HepG2 (cell line): Measurements from ENCODE around the gene DAO. TPM values are rescaled to one million over a fixed set of nuclear protein-coding genes. Genes with fewer than 3 reads are reported as not detected.
A peak's percentile ranks its signal among the peaks of the same experiment; 100 is the strongest.

ENCODE experiments used
- ETS1 ChIP-seq: sonication (generic); formaldehyde crosslinking; IDR thresholded peaks from 2 replicates; pipeline ENCODE4 v1.4.0; 2020; ENCODE audit warnings: missing genetic modification reagents
- HDAC1 ChIP-seq: sonication (generic); formaldehyde crosslinking; IDR thresholded peaks from 2 replicates; pipeline ENCODE4 v1.5.1; 2020; ENCODE audit warnings: mild to moderate bottlenecking, missing genetic modification reagents
- HOXA3 ChIP-seq: sonication (generic); formaldehyde crosslinking; IDR thresholded peaks from 2 replicates; pipeline ENCODE4 v1.5.0; 2020; ENCODE audit warnings: missing genetic modification reagents
- KDM3A ChIP-seq: IDR thresholded peaks from 2 replicates; pipeline ENCODE4 v1.6.1; 2018; ENCODE audit warnings: low read depth, missing compliant biosample characterization
- MAFK ChIP-seq, 2 experiments: IDR thresholded peaks in 1 of 2; conservative IDR thresholded peaks in 1 of 2; 2 replicates each; pipeline ENCODE4 v1.6.1; 2011; ENCODE audit warnings: improper control_type of control experiment in 2 of 2, low read length in 2 of 2
- PAXIP1 ChIP-seq: sonication (generic); formaldehyde crosslinking; conservative IDR thresholded peaks from 2 replicates; pipeline ENCODE4 v1.4.0; 2020; ENCODE audit warnings: mild to moderate bottlenecking, missing genetic modification reagents, moderate library complexity
- PBX2 ChIP-seq: IDR thresholded peaks from 2 replicates; pipeline ENCODE4 v1.6.1; 2016; ENCODE audit warnings: control low read depth
- PHF21A ChIP-seq: sonication (generic); formaldehyde crosslinking; IDR thresholded peaks from 2 replicates; pipeline ENCODE4 v1.5.0; 2020; ENCODE audit warnings: mild to moderate bottlenecking, missing genetic modification reagents
- POLR2AphosphoS5 ChIP-seq: IDR thresholded peaks from 2 replicates; pipeline ENCODE4 v1.6.1; 2012; ENCODE audit warnings: low read depth, low read length
- SAFB2 ChIP-seq: sonication (generic); formaldehyde crosslinking; IDR thresholded peaks from 2 replicates; pipeline ENCODE4 v1.5.1; 2020; ENCODE audit warnings: missing genetic modification reagents, low read depth, mild to moderate bottlenecking, borderline replicate concordance
- SP140L ChIP-seq: sonication (generic); formaldehyde crosslinking; IDR thresholded peaks from 2 replicates; pipeline ENCODE4 v1.4.0; 2020; ENCODE audit warnings: missing genetic modification reagents, borderline replicate concordance
- TBX2 ChIP-seq: sonication (generic); formaldehyde crosslinking; IDR thresholded peaks from 2 replicates; pipeline ENCODE4 v1.5.0; 2020; ENCODE audit warnings: missing genetic modification reagents, mild to moderate bottlenecking, borderline replicate concordance
- ZBTB26 ChIP-seq: IDR thresholded peaks from 2 replicates; pipeline ENCODE4 v1.6.1; 2016; ENCODE audit warnings: missing compliant biosample characterization, missing genetic modification reagents, borderline replicate concordance
- ZNF256 ChIP-seq: sonication (generic); formaldehyde crosslinking; conservative IDR thresholded peaks from 2 replicates; pipeline ENCODE4 v1.4.0; 2020; ENCODE audit warnings: missing genetic modification reagents
- ZNF362 ChIP-seq: sonication (generic); formaldehyde crosslinking; IDR thresholded peaks from 2 replicates; pipeline ENCODE4 v1.4.0; 2020; ENCODE audit warnings: missing genetic modification reagents, mild to moderate bottlenecking, borderline replicate concordance
- ZNF605 ChIP-seq: sonication (generic); formaldehyde crosslinking; IDR thresholded peaks from 2 replicates; pipeline ENCODE4 v1.8.0; 2022; ENCODE audit warnings: mild to moderate bottlenecking, missing genetic modification reagents
- ZNF773 ChIP-seq: sonication (generic); formaldehyde crosslinking; IDR thresholded peaks from 2 replicates; pipeline ENCODE4 v1.4.0; 2020; ENCODE audit warnings: missing genetic modification reagents, borderline replicate concordance
- ZNF775 ChIP-seq: sonication (generic); formaldehyde crosslinking; IDR thresholded peaks from 2 replicates; pipeline ENCODE4 v1.4.0; 2020; ENCODE audit warnings: missing genetic modification reagents, mild to moderate bottlenecking, moderate library complexity, borderline replicate concordance
- polyA plus RNA-seq, 8 experiments: library from polyadenylated mRNA; depleted of rRNA in 3 of 8; stranded (reverse) in 7 of 8; unstranded in 1 of 8; fragments of >200 nt; fragmentation: Illumina TruSeq in 4 of 8; extraction: Trizol in 4 of 8; gene quantifications; 2 replicates each; pipeline versions ENCODE4 v1.2.1 to v1.2.3, GENCODE V29; 2011 to 2016; ENCODE audit warnings: low read depth in 4 of 8, missing spikeins in 1 of 8, mixed read lengths in 1 of 8; ENCODE audit not compliant: insufficient read depth in 1 of 8
- total RNA-seq, 5 experiments: library from RNA; depleted of rRNA; stranded (reverse); fragments of >200 nt; fragmentation: Illumina TruSeq; extraction: Trizol; gene quantifications; 2 replicates each; pipeline ENCODE4 v1.2.3, GENCODE V29; 2016; ENCODE audit warnings: low read depth in 1 of 5
- TF ChIP-seq, protein P1 (sequence below): sonication (generic); formaldehyde crosslinking; IDR thresholded peaks from 2 replicates; pipeline ENCODE4 v1.4.0; 2020; ENCODE audit warnings: missing genetic modification reagents

The DAO gene
- total and polyA plus RNA-seq, 2 of the 13 experiments (the other 11 are each of a cell fraction or from before 2014, with no cell fraction given), result 0.34 to 0.82 TPM

DNA sequence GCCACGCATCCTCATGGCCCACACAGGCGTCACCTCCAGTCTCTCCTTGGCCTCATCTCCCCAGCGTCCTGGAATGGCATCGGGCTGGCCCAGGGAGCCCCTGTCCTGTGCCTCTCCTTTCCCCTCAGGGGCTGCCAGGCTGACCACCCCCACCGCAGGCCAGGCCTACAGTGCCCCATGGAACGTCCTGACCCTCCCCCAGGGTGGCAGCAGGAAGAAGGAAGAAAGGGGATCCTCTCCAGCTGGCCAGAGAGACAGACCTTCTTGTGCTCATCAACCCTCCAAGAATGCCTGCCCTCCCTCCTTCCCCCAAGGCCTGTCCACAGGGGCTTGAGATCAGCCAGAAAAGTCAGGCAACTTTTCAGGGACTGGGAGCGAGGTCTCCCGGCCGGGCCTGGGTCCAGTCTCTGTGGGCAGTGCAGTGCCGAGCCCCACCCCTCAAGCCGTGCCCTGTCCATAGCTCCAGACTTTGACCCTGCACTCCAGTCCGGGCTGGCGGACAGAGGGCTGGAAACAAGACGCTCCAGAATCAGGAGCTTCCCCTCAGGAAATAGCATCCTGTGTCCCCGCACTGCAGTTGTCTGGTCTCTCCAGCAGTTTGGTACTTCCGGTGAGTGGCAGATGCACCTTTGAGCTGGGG lies at the start of gene DAO (continued):
- TF ChIP-seq ETS1 (CRISPR knock-in tag), result no peak
- TF ChIP-seq HOXA3 (CRISPR knock-in tag), result peak; percentile 51; the same call in 1 of the 2 replicates
- TF ChIP-seq MAFK (conservative IDR thresholded peaks at IDR 0.05 in 1 of 2, IDR thresholded peaks at IDR 0.05 in 1 of 2; ENCODE audit: low read length in 2 of 2), result no peak
- no peak for TF ChIP-seq SAFB2 (CRISPR knock-in tag)
- TF ChIP-seq ZNF256, result no peak
- TF ChIP-seq TBX2 (CRISPR knock-in tag), result peak; percentile 72; the same call in 1 of the 2 replicates
- TF ChIP-seq ZBTB26 (CRISPR knock-in tag), result peak; percentile 89
- no peak for TF ChIP-seq KDM3A (CRISPR knock-in tag)
- peak; percentile 82 for TF ChIP-seq PHF21A (CRISPR knock-in tag)
- TF ChIP-seq POLR2AphosphoS5, result peak; percentile 36; the same call in 1 of the 2 replicates
- peak; percentile 61 for TF ChIP-seq HDAC1 (CRISPR knock-in tag)
- no peak for TF ChIP-seq ZNF773
- TF ChIP-seq, protein P1, sequence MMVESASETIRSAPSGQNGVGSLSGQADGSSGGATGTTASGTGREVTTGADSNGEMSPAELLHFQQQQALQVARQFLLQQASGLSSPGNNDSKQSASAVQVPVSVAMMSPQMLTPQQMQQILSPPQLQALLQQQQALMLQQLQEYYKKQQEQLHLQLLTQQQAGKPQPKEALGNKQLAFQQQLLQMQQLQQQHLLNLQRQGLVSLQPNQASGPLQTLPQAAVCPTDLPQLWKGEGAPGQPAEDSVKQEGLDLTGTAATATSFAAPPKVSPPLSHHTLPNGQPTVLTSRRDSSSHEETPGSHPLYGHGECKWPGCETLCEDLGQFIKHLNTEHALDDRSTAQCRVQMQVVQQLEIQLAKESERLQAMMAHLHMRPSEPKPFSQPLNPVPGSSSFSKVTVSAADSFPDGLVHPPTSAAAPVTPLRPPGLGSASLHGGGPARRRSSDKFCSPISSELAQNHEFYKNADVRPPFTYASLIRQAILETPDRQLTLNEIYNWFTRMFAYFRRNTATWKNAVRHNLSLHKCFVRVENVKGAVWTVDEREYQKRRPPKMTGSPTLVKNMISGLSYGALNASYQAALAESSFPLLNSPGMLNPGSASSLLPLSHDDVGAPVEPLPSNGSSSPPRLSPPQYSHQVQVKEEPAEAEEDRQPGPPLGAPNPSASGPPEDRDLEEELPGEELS (CRISPR knock-in tag), result 0 out of 2 replicates have a peak, but pooled peaks have one; percentile 21
- TF ChIP-seq PBX2, result no peak
- 0 out of 2 replicates have a peak, but pooled peaks have one; percentile 15 for TF ChIP-seq ZNF362 (CRISPR knock-in tag)
- no peak for TF ChIP-seq ZNF775 (CRISPR knock-in tag)
- no peak for TF ChIP-seq ZNF605 (CRISPR knock-in tag)
- peak; percentile 71 for TF ChIP-seq PAXIP1
- TF ChIP-seq SP140L (CRISPR knock-in tag), result no peak
